22Rv1 (cell line): ENCODE measurements around the gene AHSP.

Source experiments
- CTCF ChIP-seq: fragments of 450-650 bp; IDR thresholded peaks from 2 replicates; pipeline ENCODE4 v1.5.1; 2017; ENCODE audit warnings: mild to moderate bottlenecking
- ZFX ChIP-seq: fragments of 450-650 bp; IDR thresholded peaks from 2 replicates; pipeline ENCODE4 v1.6.1; 2017; ENCODE audit warnings: antibody characterized with exemption, borderline replicate concordance

- TF ChIP-seq CTCF (no peak), ZFX (no peak)
Measured at GRCh38 chr16:31489616-31490584, 37.8 kb upstream of the AHSP start.
